Stimulated activated CD8-positive, alpha-beta memory T cell treated with anti-CD3 and anti-CD28 coated beads, Interleukin-15, amount 100 ng/mL, for 4 hours (primary cell): ENCODE results near the gene TAF1B.
A peak's percentile ranks its signal among the peaks of the same experiment; 100 is the strongest.

Experiments
- DNase-seq, 2 donors: peaks; one replicate each; pipeline ENCODE4 v3.0.0-alpha.2; 2020; ENCODE audit warnings: low read depth in 2 of 2

Gene TAF1B

GRCh38 chr2:9843229-9844035 lies at the start of gene TAF1B:
TSS of gene TAF1B (plus strand) at chr2:9843474. CDS start at chr2:9843542, 68 bp downstream.
- peak; percentile 72 to 79 for DNase-seq

DNA sequence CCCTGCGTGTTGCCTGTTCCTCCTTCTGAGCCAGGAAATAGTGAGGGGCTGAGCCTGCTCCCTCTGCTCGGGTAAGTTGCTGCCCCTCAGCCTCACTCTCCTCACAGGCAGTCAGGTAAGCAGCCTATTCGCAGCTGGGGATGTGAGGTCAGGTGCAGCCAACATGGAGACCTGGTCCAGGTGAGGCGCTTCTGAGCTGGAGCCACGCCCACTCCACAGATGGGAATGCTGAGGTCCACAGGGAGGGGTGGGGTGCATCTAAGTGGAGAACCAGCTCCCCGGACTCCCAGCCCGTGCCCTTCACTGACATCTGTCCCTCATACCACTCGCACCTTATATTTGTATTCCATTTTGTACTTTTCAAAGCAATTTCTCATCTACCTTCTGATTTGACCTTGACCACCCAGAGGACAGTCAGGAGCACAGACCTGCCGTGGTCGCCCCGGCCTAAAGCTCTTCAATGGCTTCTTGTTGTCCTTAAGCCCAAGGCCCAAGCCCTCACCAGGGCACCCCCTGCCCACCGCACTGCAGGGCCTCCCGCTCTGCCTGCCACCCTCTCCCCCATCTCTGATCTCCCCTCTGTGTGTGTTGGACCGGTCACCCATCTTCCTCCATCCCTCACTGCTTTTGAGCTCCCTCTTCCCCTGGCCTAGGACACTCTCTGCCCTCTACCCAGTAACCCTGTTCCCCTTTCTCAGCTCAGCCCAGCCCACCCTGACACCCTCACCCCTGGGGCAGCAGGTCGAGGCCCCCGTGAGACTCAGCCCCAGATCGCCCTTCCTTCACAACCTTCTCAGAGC lies 49.2 kb upstream of the TAF1B start:
- no peak for DNase-seq

- DNase-seq = no peak
Observed at GRCh38 chr2:9795071-9795470, 48.2 kb upstream of the TAF1B start.

DNA sequence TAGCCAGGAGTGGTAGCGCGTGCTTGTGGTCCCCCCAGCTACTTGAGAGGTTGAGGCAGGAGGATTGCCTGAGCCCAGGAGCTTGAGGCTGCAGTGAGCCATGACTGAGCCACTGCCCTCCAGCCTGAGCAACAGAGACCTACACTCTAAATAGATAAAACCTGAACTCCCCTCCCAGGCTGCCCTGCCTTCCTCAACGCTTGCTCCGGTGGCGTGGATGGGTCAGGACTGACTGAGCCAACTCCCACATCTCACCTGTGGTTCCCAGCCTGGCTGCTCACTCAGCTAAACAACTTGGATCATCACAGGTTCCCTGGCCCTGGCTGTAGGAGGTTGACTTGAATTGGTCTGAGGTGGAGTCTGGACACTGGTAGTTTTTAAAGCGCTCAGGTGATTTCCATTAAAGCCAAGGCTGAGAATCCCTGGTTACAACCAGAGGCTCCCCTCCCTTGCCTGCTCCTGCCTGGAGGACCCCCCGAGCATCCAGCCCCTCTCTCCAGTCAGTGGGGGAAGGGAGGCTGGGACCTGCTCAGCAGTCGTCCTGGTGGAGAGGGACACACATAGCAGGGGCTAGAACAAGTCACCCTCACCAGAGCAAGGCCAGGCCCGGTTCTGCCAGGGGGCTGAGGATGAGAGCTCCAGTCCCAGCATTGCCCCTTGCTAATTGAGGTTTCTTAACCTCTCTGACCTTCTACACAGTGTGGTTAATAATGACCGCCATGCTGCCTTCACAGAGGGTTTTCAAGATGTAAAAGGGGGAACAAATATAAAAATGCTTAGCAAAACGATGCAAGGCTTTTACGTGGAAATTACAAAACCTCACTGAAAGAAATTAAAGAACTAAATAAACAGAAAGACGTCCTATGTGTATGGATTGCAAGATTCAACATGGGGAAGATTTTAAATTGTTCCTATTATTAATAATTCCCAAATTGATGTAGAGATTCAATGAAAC lies 46.9 kb upstream of the TAF1B start:
- no peak for DNase-seq

DNA sequence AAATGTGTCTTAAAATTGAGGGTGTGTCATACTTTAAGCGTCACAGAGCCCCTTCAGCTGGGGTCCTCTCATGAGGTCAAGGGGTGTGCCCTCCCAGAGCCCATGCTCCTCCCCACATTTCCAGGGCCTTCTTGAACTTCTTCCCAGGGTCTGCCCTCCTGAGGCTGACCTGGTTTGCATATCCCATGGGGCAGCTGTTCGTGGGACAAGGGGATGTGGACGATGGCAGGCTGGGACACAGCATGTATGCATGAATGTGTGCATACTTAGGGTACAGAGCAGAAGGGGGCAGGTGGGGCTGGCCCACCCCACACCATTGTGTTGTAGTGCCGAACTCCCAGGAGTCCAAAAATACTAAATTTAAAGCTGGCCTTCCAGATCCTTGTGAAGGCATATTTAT lies 46.2 kb upstream of the TAF1B start:
- DNase-seq = no peak

GRCh38 chr2:9797681-9798556 lies 45.4 kb upstream of the TAF1B start:
- DNase-seq = no peak

DNA sequence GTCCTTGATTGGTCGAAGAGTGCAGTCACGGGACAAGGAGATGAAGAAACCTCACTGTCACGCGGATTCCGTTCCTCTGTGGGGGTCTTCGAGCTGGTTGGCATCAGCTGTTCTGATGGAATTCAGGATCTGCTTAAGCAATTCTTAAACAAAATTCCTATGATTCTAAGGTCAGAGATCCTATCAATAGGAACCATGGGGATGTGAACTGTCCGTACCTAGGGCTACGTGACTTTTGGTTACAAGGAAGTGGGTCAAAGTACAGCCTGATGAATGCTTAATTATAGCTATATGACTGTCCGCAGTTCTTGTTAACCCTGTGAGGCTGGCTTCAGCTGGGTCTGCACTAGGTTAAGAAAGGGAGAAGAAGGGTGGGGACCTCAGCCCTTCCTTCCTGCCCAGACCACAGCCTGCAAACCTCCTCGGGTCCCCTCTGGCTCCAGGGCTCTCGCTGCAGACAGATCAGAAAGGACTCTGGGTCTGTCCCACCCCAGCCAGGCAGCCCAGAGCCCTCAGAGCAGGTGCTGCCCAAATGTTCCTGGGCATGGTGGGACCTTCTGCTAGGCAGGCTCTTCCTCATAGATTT lies 44.2 kb upstream of the TAF1B start:
- no peak for DNase-seq

GRCh38 chr2:9799729-9800632 lies 43.3 kb upstream of the TAF1B start:
- peak; percentile 59 to 68 for DNase-seq

GRCh38 chr2:9800639-9800974 lies 42.7 kb upstream of the TAF1B start:
- DNase-seq = no peak

DNA sequence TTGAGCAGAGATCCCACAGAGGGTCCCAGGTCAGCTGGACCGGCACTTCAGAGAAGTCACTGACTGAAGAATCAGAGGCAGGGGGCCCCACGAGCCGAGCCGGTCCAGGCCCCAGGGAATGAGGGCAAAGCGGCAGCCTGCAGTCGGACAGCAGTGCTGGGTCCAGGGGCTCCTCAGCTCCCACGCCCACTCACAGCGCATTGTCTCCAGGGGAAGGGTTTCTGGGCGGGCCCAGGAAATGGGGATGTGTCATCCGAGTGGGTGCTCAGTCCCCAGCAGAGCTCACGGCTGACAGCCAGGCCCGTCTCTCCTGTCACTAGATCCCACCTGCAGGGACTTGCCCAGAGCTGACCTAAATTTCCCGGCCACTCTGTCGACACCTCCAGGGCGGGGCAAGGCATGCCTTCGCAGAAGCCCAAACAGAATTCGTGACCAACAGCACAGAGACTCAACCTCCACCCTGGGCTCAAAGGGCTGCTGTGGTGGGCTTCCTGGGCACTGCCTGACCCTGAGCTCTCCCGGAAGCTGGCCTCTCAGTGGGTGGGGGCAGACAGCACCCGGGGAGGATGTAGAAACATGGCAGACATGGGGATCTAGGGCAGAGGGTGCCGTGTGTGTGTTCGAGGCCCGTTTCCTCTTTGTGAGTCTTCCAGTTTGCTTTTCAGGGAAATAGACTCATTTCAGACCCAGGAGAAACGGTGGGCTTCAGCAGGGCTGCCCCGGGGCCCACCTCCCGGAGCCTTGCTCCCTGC lies 42.1 kb upstream of the TAF1B start:
- peak; percentile 28 to 45 for DNase-seq

- no peak for DNase-seq
Observed at GRCh38 chr2:9802576-9802993, 40.7 kb upstream of the TAF1B start.

- DNase-seq = no peak
Observed at GRCh38 chr2:9803023-9803805, 40.1 kb upstream of the TAF1B start.

- DNase-seq = no peak
Observed at GRCh38 chr2:9805435-9806297, 37.6 kb upstream of the TAF1B start.

- DNase-seq = no peak
Observed at GRCh38 chr2:9806298-9806610, 37.0 kb upstream of the TAF1B start.

DNA sequence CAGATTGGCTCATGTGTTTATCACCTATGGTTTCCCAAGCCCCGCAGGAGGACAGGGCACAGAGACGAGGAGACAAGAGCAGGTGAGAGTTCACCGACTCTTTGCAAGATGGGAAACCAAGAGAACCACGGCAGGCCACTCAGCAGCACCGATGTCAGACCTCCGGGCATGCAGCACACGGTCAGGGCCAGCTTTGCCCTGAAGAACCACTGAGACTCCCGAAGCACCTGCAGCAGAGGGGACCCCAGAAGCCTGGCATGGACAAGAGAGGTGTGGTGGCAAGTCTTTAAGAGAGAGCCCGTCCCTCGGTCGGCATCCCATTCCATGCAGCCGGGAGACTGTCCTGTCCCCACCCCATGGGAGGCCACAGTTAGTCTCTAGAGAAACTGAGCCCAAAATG lies 36.6 kb upstream of the TAF1B start:
- DNase-seq = no peak

DNA sequence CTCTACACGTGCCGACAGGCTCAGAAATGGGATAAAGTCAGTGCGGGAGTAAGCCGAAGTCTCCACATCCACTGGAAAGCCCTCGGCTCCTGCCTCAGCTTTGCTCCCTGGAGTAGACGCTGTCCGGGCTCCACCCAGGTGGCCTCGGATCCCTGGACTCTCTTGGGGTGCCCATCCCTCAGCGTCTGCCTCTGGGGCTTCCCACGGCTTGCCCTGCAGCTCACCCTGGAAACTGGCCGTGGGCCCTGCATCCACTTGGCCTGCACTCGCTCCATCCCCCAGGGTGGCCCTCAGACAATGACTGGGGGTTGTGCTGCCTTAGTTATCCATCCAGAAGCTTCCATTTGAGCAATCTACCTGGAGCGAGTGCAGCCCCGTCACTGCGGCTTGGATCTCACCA lies 36.2 kb upstream of the TAF1B start:
- DNase-seq = no peak
